OCI-LY3 (cell line): ENCODE results near the gene TTLL5.
A peak's percentile ranks its signal among the peaks of the same experiment; 100 is the strongest.

Experiments used
- H2AFZ ChIP-seq: fragments of 200-600, 300-600 bp; shearing (Covaris generic); 2 replicates; pipeline ENCODE4 v1.6.0; 2014; ENCODE audit warnings: antibody characterized with exemption, low read depth, low read length
- H3K27ac ChIP-seq: fragments of 200-600, 300-600 bp; sonication (generic); 2 replicates; pipeline ENCODE4 v1.5.1; 2014; ENCODE audit warnings: mild to moderate bottlenecking, low read length, moderate library complexity, mixed read lengths
- H3K27me3 ChIP-seq: fragments of 200-600, 300-600 bp; sonication (generic); 2 replicates; pipeline ENCODE4 v1.6.1; 2014; ENCODE audit warnings: low read depth, low read length, mixed read lengths
- H3K36me3 ChIP-seq: fragments of 200-600, 300-600 bp; sonication (generic); replicated peaks from 2 replicates; pipeline ENCODE3; 2014; ENCODE audit warnings: low read depth, low read length, mixed read lengths
- H3K4me1 ChIP-seq: fragments of 300-600, 200-600 bp; sonication (generic); 2 replicates; pipeline ENCODE4 v1.6.1; 2014; ENCODE audit warnings: low read length, mixed read lengths
- H3K4me2 ChIP-seq: fragments of 200-600, 300-600 bp; sonication (generic); 2 replicates; pipeline ENCODE4 v1.6.1; 2014; ENCODE audit warnings: low read length, mixed read lengths
- H3K4me3 ChIP-seq: fragments of 300-600, 200-600 bp; sonication (generic); 2 replicates; pipeline ENCODE4 v1.5.1; 2014; ENCODE audit warnings: antibody characterized with exemption, mild to moderate bottlenecking, low read length, moderate library complexity
- H3K79me2 ChIP-seq: fragments of 300-600, 200-600 bp; shearing (Covaris generic); 2 replicates; pipeline ENCODE4 v1.6.1; 2014; ENCODE audit warnings: mild to moderate bottlenecking, low read length, mixed read lengths
- H3K9ac ChIP-seq: fragments of 300-600, 200-600 bp; shearing (Covaris generic); 2 replicates; pipeline ENCODE4 v1.6.0; 2014; ENCODE audit warnings: mild to moderate bottlenecking, low read length, moderate library complexity
- H3K9me3 ChIP-seq: fragments of 200-600, 300-600 bp; shearing (Covaris generic); 2 replicates; pipeline ENCODE4 v1.6.1; 2014; ENCODE audit warnings: low read length, mixed read lengths; ENCODE audit not compliant: insufficient read depth
- H4K20me1 ChIP-seq: fragments of 200-600, 300-600 bp; sonication (generic); 2 replicates; pipeline ENCODE4 v1.6.1; 2016; ENCODE audit warnings: low read length, mixed read lengths; ENCODE audit not compliant: insufficient read depth
- EZH2phosphoT487 ChIP-seq: fragments of 200-600 bp; shearing (Covaris generic); IDR thresholded peaks from 2 replicates; pipeline ENCODE4 v1.6.1; 2018; ENCODE audit warnings: antibody characterized with exemption, mixed run types, low read depth
- TF ChIP-seq, protein P1 (sequence below): fragments of 200-600, 300-600 bp; sonication (generic); IDR thresholded peaks from 2 replicates; pipeline ENCODE4 v1.5.1; 2014; ENCODE audit warnings: antibody characterized with exemption, low read length, low read depth

TTLL5 gene

DNA sequence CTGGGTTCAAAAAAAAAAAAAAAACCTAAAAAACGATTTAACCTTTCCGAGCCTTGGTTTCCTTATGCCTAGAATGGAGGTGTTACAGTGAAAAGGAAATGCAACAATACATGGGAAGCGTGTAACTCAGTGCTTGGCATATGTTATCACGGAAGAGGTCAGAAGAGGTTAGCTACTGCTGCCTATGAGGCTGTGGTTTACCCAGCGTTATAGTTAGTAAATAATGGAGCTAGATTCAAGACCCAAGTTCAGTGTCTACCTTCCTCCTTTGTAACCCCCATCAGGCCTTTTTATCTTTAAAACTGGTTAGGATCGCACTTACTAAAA lies 325.4 kb downstream of the TTLL5 start:
- Histone ChIP-seq H3K4me1 (peaks cover 13% of the 10 kb centered on the region; the same call in 1 of the 2 replicates), H3K4me3 (peak overlapping the region; percentile 97), H3K9ac (peak overlapping the region; percentile 73), H3K9me3 (no peaks in the 10 kb centered on the region), H4K20me1 (no peaks in the 10 kb centered on the region), H2AFZ (no peak overlapping the region), H3K36me3 (no peaks in the 10 kb centered on the region), H3K4me2 (peak overlapping the region; percentile 91), H3K79me2 (no peaks in the 10 kb centered on the region), H3K27ac (no peak overlapping the region), H3K27me3 (no peaks in the 10 kb centered on the region)
- TF ChIP-seq, protein P1, sequence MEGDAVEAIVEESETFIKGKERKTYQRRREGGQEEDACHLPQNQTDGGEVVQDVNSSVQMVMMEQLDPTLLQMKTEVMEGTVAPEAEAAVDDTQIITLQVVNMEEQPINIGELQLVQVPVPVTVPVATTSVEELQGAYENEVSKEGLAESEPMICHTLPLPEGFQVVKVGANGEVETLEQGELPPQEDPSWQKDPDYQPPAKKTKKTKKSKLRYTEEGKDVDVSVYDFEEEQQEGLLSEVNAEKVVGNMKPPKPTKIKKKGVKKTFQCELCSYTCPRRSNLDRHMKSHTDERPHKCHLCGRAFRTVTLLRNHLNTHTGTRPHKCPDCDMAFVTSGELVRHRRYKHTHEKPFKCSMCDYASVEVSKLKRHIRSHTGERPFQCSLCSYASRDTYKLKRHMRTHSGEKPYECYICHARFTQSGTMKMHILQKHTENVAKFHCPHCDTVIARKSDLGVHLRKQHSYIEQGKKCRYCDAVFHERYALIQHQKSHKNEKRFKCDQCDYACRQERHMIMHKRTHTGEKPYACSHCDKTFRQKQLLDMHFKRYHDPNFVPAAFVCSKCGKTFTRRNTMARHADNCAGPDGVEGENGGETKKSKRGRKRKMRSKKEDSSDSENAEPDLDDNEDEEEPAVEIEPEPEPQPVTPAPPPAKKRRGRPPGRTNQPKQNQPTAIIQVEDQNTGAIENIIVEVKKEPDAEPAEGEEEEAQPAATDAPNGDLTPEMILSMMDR: no peak

GRCh38 chr14:75987201-75987970 lies 326.3 kb downstream of the TTLL5 start:
- Histone ChIP-seq H3K9ac (no peak overlapping the region), H2AFZ (no peak overlapping the region), H3K4me3 (no peak overlapping the region), H3K4me1 (peaks cover 12% of the 10 kb centered on the region; the same call in 1 of the 2 replicates), H3K27ac (no peak overlapping the region), H3K79me2 (no peaks in the 10 kb centered on the region), H3K36me3 (no peaks in the 10 kb centered on the region), H4K20me1 (no peaks in the 10 kb centered on the region), H3K9me3 (no peaks in the 10 kb centered on the region), H3K27me3 (no peaks in the 10 kb centered on the region), H3K4me2 (no peak overlapping the region)
- TF ChIP-seq EZH2phosphoT487: no peak
- TF ChIP-seq, protein P1: no peak

DNA sequence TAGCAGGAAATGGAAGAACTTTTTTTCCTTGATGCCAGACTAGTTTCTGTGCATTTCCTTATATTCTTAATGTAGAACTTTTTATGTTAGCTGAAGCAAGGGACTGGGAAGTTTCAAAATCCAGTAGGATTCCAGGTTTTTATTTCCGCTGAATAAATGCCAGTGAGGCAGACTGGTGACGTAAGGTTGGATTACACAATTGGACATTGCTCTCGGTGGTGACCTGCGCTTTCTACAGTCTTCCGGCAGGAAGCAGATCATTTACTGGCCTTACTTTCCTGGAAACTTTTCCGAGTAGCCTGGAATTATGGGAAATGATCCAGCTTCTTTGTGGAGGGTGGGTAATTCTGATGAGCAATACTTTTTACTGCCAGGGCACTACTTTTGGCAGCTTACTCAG lies 328.1 kb downstream of the TTLL5 start:
- no peak for TF ChIP-seq EZH2phosphoT487
- TF ChIP-seq, protein P1: no peak
- Histone ChIP-seq H4K20me1 (no peaks in the 10 kb centered on the region), H3K36me3 (no peaks in the 10 kb centered on the region)

DNA sequence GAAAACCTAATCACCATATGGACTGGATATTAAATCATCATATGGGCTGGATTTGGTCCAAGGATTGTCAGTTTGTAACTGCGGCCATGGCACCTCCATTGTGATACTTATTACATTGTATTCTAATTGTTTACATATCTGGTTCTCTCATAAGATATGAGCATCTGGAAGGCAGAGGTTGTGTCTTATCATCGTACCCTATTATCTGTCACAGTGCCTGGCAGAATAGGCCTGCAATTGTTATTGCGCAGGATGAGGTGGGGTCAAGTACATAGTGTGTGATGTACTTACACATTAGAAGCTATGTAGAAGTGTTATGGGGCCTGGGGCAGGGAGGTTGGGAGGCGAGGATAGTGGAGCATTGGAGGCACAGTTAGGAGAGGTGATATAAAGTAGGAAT lies 329.3 kb downstream of the TTLL5 start:
- no peaks in the 10 kb centered on the region for H3K36me3 ChIP-seq
- H4K20me1 ChIP-seq: no peaks in the 10 kb centered on the region
- no peaks in the 10 kb centered on the region for H3K79me2 ChIP-seq
- TF ChIP-seq, protein P1: no peak
- no peak for TF ChIP-seq EZH2phosphoT487
- H3K9ac ChIP-seq: no peak overlapping the region
- no peaks in the 10 kb centered on the region for H3K27me3 ChIP-seq
- H3K27ac ChIP-seq: no peak overlapping the region
- H3K4me3 ChIP-seq: no peak overlapping the region
- H3K4me1 ChIP-seq: peaks cover 4% of the 10 kb centered on the region; the same call in 1 of the 2 replicates
- no peak overlapping the region for H2AFZ ChIP-seq
- H3K9me3 ChIP-seq: no peaks in the 10 kb centered on the region
- H3K4me2 ChIP-seq: no peak overlapping the region

More for the DNA sequence above, 328.1 kb downstream of the TTLL5 start:
- H3K4me3 ChIP-seq: no peak overlapping the region
- no peak overlapping the region for H3K27ac ChIP-seq
- no peaks in the 10 kb centered on the region for H3K79me2 ChIP-seq
- no peak overlapping the region for H2AFZ ChIP-seq
- H3K9ac ChIP-seq: no peak overlapping the region
- H3K4me1 ChIP-seq: peaks cover 7% of the 10 kb centered on the region; the same call in 1 of the 2 replicates
- H3K4me2 ChIP-seq: no peak overlapping the region
- H3K27me3 ChIP-seq: no peaks in the 10 kb centered on the region
- no peaks in the 10 kb centered on the region for H3K9me3 ChIP-seq
